ENCODE data around the gene PHC1.
"Not testable (repeated sequence)": the region's sequence is repeated elsewhere in the genome, so short reads cannot be mapped to it uniquely, and the experiment has no call there.

Gene PHC1

DNA sequence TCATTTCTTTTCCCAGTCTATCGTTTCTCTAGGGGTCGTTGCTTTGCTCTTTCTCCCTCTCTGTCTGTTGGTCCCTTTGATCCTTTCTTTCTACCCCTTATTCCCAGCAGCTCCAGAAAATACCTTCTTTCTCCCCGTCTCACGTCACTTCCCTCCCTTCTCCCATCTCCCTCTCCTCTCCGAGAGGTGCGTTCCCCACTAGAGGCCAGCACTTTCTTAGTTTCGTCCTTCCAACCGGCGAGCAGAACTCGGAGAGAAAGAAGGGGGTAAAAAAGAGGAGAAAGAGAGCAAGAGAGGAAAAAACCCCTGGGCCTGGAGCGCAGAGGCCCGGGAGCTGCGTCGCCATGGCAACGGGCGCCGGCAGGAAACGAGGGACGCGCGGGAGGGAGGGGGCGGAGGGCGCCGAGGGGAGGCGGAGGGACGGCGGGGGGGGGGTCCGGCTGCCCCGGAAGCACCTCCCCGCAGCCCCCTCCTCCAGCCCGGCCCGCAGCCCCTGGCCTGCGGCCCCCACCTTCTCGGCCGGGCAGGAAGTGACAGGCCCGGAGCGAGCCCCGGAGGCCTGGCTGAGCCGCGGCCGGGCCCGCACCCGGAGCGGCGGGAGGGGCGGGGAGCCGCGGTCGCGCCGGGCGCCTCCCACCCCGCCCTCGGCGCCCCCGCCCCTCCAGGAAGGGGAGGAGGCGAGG is at the start of gene PHC1:
PHC1 (plus strand) TSS at position 477 of the 683 bp plus-strand sequence. CDS start 3,169 bp downstream, outside the sequence.
- DNase-seq (ENCODE audit: low read depth in 2 of 3, low spot score in 1 of 3): peak; percentile 34 to 70 (median 35)

- no peak for DNase-seq (ENCODE audit: low read depth in 2 of 3, low spot score in 1 of 3)
These were observed 47.9 kb upstream of the PHC1 start for GRCh38 chr12:8866429-8866828.

- DNase-seq (ENCODE audit: low read depth in 2 of 3, low spot score in 1 of 3): no peak
These were observed 47.3 kb upstream of the PHC1 start for GRCh38 chr12:8867009-8867408.

GRCh38 chr12:8867786-8868185 is 46.5 kb upstream of the PHC1 start:
- no peak for DNase-seq (ENCODE audit: low read depth in 2 of 3, low spot score in 1 of 3)

DNA sequence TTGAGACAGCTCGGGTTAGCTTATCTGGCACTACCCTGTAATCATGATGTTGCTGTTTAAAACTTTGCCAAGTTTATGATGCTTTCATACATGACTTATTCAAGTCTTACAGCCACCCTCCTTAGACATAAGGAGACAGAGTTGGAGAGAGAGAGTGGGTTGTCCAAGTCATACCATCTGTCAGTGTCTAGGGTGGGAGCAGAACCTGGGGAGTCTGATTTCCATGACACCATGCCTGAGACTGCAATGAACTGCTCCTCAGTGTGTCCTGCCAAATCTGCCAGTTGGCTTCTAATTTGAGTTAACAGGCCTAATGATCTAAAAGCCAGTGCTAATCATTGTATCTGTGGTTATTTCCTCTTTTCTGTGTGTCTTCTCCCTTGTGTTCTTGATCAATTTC is 43.7 kb upstream of the PHC1 start:
- DNase-seq (ENCODE audit: low read depth in 2 of 3, low spot score in 1 of 3): no peak

- no peak for DNase-seq (ENCODE audit: low read depth in 2 of 3, low spot score in 1 of 3)
These were observed 43.2 kb upstream of the PHC1 start for GRCh38 chr12:8871068-8871467.

- no peak for DNase-seq (ENCODE audit: low read depth in 2 of 3, low spot score in 1 of 3)
These were observed 37.4 kb upstream of the PHC1 start for GRCh38 chr12:8876887-8877286.

GRCh38 chr12:8886502-8887284 is 27.6 kb upstream of the PHC1 start:
- no peak for DNase-seq (ENCODE audit: low read depth in 2 of 3, low spot score in 1 of 3)

DNA sequence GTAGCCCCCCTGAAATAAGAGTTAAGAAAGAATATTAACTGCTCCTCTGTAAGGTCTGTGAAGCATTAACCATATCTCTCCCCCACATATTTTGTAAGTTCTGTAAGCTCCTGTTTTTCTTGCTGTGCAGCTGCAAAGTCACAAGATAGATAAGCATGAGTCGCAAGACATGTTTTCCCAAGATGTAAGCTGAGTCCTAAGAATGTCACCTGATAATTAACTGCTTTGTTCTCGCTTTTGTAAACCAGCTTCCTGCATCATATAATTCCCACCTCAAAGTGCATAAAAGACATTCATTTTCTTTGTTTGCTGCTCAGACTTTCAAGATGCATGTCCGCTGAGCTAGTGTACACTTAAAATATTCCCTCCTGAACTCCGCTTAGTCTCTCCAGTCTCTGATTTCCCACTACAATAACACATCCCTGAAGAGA is 27.0 kb upstream of the PHC1 start:
- no peak for DNase-seq (ENCODE audit: low read depth in 2 of 3, low spot score in 1 of 3)

GRCh38 chr12:8890313-8891085 is 23.8 kb upstream of the PHC1 start:
- peak in 2 of 3 donors; percentile 43 to 70 for DNase-seq (ENCODE audit: low read depth in 2 of 3, low spot score in 1 of 3)

GRCh38 chr12:8891976-8892375 is 22.3 kb upstream of the PHC1 start:
- DNase-seq (ENCODE audit: low read depth in 2 of 3, low spot score in 1 of 3): no peak

- no peak for DNase-seq (ENCODE audit: low read depth in 2 of 3, low spot score in 1 of 3)
These were observed 19.9 kb upstream of the PHC1 start for GRCh38 chr12:8894378-8894777.

DNA sequence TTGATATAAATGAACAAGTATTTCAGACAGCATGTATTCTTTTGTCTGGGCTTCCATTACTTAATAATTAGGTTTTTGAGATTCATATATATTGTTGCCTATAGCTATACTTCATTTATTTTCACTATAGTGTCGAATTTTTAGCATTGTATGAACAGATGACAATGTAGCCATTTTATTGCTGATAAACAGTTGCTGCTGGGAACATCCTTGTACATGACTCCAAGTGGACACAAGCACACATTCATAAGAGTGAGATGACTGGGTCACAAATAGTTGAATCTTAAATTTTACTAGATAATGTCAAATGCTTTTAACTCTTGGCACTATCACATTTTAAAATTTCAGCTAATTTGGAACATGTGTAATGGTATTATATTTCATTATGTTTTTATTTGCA is 19.3 kb upstream of the PHC1 start:
- no peak for DNase-seq (ENCODE audit: low read depth in 2 of 3, low spot score in 1 of 3)

GRCh38 chr12:8897081-8897480 is 17.2 kb upstream of the PHC1 start:
- DNase-seq (ENCODE audit: low read depth in 2 of 3, low spot score in 1 of 3): no peak

- no peak for DNase-seq (ENCODE audit: low read depth in 2 of 3, low spot score in 1 of 3)
These were observed 14.5 kb upstream of the PHC1 start for GRCh38 chr12:8899830-8900229.

GRCh38 chr12:8902703-8903102 is 11.6 kb upstream of the PHC1 start:
- not testable (repeated sequence) for DNase-seq (ENCODE audit: low read depth in 2 of 3, low spot score in 1 of 3)

- DNase-seq (ENCODE audit: low read depth in 2 of 3, low spot score in 1 of 3): no peak
These were observed 10.7 kb upstream of the PHC1 start for GRCh38 chr12:8903646-8904045.

GRCh38 chr12:8904665-8905064 is 9.6 kb upstream of the PHC1 start:
- DNase-seq (ENCODE audit: low read depth in 2 of 3, low spot score in 1 of 3): no peak

- DNase-seq (ENCODE audit: low read depth in 2 of 3, low spot score in 1 of 3): no peak
These were observed 8.8 kb upstream of the PHC1 start for GRCh38 chr12:8905546-8905945.

- DNase-seq (ENCODE audit: low read depth in 2 of 3, low spot score in 1 of 3): no peak
These were observed 7.8 kb upstream of the PHC1 start for GRCh38 chr12:8906266-8907180.

GRCh38 chr12:8907513-8907912 is 6.8 kb upstream of the PHC1 start:
- no peak for DNase-seq (ENCODE audit: low read depth in 2 of 3, low spot score in 1 of 3)
